ENCODE measurements around the gene PRKN.

DNA sequence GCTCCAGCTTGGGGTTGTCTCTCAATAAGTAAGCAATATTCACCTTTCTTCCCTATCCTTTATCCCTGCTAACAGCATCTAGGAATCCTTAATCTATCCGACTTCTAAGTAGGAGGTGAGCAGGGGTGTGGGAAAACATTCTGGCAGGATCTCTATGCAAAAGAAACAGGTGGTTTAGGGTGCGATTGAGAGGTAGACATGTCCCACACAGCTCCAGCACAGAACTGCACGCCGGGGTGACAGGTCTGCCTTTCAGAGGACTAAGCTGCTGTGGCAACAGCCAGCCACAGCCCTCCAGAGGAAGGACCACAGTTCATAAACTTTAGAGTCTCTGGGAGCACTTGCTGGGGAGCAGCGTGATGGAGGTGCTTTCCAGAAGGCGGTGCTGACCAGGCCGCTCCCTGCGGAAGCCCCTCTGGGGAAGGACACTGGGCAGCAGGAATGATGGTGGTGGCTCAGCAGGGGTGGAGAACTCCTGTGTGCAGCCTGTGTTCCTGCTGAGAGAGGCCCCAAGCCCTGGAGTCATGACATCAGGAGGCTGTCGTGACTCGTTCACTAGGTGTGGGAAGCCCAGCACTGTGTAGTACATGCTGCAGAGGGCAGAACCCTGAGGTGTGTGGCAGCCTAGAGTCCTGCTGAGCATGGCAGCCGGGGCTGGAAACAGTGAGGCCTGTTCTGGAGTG, 509.6 kb downstream of the PRKN start:
- TF ChIP-seq CTCF (IDR thresholded peaks at IDR 0.05) (no peak), POLR2A (IDR thresholded peaks at IDR 0.05) (no peak)
